ENCODE measurements around the gene AKR1B15.
A peak's percentile ranks its signal among the peaks of the same experiment; 100 is the strongest.
"Not testable (repeated sequence)": the region's sequence is repeated elsewhere in the genome, so short reads cannot be mapped to it uniquely, and the experiment has no call there.

AKR1B15 gene

GRCh38 chr7:134565643-134566136 lies 16.8 kb downstream of the AKR1B15 start:
- no peak for DNase-seq

DNA sequence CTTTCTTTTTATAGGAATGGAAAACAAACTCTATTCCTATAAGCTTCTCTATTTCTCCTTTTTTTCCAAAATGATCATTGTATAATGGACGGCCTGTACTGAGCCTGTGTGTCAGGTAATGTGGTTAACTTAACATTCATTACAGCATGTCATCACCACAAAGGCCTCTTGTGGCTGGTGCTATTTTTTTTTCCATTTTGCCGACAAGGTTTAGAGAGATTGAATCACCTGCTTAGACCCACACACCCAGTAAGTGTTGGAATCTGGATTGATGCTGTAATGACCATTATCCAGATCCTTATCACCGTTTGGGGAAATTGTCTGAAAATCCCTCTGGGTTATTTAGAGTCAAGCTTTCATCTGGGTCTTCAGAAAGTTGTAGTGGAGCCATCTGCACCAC lies 18.5 kb downstream of the AKR1B15 start:
- no peak for DNase-seq

DNA sequence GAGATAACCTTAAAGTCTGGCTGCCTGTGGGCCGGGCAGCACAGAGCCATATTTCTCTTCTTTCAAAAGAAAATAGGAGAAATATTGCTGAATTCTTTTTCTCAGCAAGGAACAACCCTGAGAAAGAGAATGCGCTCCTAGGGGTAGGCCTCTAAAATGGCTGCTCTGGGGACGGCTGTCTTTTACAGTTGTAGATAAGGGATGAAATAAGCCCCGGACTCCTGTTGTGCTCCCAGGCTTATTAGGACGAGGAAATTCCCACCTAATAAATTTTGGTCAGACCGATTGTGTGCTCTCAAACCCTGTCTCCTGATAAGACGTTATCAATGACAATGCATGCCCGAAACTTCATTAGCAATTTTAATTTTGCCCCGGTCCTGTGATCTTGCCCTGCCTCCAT lies 21.1 kb downstream of the AKR1B15 start:
- not testable (repeated sequence) for DNase-seq

DNA sequence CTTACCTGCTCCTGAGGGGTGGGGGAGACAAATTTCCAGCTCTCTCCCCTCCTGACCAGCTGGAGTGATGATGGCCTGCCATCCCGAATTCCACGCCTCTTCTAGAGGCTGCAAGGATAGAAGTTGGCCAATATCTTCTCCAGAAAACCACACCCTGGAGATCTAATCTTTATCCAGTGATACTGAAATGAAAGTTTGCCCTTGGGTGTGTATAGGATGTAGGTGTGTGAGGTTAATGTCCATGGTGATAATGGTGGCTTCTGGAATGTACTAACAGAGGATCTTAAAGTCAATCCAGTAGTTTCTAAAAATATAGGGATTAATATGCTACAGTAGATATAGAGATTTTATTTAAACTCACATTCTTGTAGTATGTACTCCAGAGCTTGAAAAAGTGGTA lies 22.2 kb downstream of the AKR1B15 start:
- no peak for DNase-seq

DNA sequence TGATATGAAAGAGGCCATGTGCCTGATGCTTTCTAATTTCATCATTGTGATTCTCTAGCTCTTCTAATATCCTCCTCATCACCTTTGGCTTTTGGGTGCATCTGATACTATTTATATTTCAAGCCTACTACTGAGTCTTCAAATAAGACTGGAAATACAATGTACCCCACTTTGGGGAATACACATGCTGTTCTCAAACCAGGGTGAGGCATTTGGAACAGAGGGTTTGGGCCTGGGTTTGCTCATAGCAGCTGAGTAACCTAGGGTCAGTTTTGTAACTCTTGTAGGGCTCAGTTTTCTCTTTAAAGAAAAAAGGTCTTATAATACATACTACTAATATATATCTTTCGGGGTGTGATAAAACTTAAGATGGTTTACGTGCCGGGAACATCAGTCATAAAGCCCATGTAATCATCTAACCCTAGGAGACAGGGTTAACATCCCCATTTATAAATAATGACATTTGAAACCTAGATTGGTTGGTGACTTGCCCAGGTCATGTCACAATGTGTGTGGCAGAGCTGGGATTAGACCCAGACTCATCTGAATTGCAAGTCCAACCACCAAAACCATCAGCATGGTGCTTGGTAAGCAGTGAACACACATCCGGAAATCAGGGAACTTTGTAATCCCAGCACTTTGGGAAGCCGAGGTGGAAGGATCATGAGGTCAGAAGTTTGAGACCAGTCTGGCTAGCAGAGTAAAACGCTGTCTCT lies 23.0 kb downstream of the AKR1B15 start:
- no peak for DNase-seq

- DNase-seq: no peak
These were observed 25.4 kb downstream of the AKR1B15 start for GRCh38 chr7:134574322-134574721.

- no peak for DNase-seq
These were observed 35.4 kb downstream of the AKR1B15 start for GRCh38 chr7:134584290-134584689.

DNA sequence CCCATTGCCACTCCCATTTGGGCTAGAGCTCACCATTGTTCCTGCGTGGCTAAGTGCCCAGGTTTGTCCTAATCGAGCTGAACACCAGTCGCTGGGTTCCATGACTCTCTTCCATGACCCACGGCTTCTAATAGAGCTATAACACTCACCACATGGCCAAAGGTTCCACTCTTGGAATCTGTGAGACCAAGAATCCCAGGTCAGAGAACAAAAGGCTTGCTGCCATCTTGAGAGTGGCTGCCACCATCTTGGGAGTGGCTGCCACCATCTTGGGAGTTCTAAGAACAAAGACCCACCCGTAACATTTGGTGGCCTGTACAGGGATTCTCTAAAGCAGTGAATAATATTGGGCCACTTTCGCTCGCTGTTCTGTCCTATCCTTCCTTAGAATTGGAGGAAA lies 37.0 kb downstream of the AKR1B15 start:
- no peak for DNase-seq

GRCh38 chr7:134587750-134588149 lies 38.8 kb downstream of the AKR1B15 start:
- DNase-seq: no peak

GRCh38 chr7:134589491-134589941 lies 40.6 kb downstream of the AKR1B15 start:
- no peak for DNase-seq

GRCh38 chr7:134593530-134594392 lies 44.9 kb downstream of the AKR1B15 start:
- no peak for DNase-seq

GRCh38 chr7:134594877-134595276 lies 46.0 kb downstream of the AKR1B15 start:
- DNase-seq: no peak

DNA sequence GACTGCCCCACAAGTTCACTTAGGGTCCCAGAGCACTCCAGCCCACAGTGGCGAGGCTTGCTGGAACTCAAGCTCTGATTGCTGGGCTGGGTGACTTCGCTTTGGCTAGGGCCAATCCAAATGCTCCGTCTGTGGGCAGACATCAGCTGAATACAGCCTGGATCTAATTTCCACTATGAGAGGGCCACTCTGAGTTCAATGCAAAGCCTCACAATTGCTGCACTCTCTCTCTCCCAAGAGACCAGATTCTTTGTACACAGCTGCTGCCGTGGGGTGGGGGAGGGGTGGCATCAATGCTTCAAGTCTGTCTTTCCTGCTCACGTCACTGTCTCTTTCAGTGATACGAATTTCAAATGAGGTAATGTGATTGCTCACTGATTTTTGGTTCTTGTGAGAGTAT lies 50.5 kb downstream of the AKR1B15 start:
- DNase-seq: no peak

- DNase-seq: no peak
These were observed 52.5 kb downstream of the AKR1B15 start for GRCh38 chr7:134601459-134601858.

GRCh38 chr7:134602881-134603451 lies 54.1 kb downstream of the AKR1B15 start:
- DNase-seq: no peak

GRCh38 chr7:134605978-134606923 lies 57.3 kb downstream of the AKR1B15 start:
- DNase-seq: peak; percentile 36

DNA sequence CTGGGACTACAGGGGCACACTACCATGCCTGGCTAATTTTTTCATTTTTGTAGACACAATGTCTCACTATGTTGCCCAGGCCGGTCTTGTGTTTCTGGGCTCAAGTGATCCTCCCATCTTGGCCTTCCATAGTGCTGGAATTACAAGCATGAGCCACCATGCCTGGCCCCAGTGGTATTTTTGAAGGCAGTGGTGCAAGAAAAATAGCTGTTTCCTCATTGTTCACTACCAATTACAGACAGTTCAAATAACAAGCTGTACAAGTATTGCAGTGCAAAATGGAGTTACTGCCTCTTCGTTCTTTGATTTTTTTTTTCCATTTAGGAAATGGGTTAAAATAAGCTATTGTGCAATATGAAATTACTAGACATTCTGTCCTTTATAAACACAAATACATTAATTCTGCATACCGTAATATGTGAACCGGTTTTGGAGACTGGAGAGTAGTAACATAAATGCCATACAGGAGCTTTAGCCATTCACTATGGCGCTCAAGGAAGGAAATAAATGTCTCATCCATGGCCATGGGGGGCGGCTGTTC lies 62.8 kb downstream of the AKR1B15 start:
- DNase-seq: no peak

DNA sequence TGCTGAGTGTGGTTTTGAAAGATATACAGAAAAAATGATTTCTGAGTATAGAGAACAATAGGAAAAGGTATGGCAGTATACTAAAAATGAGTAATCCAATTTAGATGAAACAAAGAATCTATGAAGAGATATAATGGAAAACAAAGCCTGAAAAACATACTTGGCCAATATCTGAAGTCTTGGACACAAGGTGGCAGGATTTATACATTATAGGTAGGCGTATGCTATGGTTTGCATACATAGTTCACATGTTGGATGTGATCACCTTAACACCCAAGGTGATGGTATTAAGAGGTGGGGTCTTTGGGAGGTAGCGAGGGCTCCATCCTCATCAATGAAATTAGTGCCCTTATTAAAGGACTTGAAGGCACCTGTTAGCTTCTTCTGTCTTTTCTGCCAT lies 63.3 kb downstream of the AKR1B15 start:
- DNase-seq: no peak

GRCh38 chr7:134613623-134614347 lies 64.9 kb downstream of the AKR1B15 start:
- DNase-seq: no peak

- DNase-seq: no peak
These were observed 67.7 kb downstream of the AKR1B15 start for GRCh38 chr7:134616611-134617010.

DNA sequence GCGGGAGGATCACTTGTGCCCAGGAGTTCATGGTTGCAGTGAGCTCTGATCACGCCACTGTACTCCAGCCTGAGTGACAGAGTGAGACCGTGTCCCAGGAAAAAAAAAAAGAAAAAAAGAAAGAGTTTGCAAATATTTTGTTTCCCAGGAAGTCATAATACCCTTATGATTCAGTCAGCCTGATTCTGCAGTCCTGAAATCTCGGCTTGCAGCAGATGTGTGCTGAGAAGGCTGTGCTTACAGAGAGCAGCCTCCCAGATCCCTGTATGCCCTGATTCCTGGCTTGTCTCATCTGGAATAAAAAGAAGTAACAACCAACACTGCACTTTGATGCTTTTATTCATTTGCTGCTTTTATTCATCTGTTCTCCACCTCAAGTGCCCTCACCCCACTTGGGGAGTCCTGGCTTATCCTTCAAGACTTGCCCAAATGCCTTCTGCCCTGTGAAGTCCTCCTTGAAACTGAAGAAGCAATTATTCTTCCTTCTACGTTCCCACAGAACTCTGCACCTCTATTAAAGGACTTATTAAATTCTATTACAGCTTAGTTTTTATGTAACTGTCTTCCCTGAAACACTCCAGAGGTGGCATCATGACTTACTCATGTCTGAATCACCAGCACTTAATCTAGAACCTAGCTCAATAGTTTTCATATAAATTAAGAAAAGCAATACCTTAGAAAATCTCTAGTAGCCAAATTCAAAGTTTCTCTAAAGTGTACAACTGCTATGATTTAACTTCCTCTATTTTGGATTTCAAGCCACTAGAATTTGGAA lies 70.0 kb downstream of the AKR1B15 start:
- DNase-seq: no peak

Measured in activated T-cell treated with anti-CD3 and anti-CD28 coated beads for 4 hours (primary cell).